Panc1 (cell line): ENCODE measurements around the gene ANG. TPM values are rescaled to one million over a fixed set of nuclear protein-coding genes. Genes with fewer than 3 reads are reported as not detected.

Source experiments
- ATAC-seq: fragments of 200-7000 bp; cut with Tn5 transposase; 2 replicates; pipeline ENCODE4 v1.9.1; 2020; ENCODE audit warnings: mild to moderate bottlenecking, moderate library complexity
- BruUV-seq: library from RNA; stranded (reverse); fragments of 400-500 nt; replicated peaks from 2 replicates; lab custom pipeline; 2021; lab: Mats Ljungman, UMichigan
- CTCF ChIA-PET: fragments of 300-600 bp; sonication (Branson Sonifier 250); formaldehyde crosslinking; loops from one replicate; lab custom pipeline; 2022; ENCODE audit warnings: antibody characterized with exemption; lab: Charles Lee
- POLR2A ChIA-PET: fragments of 300-600 bp; sonication (Branson Sonifier 250); formaldehyde crosslinking; loops from one replicate; lab custom pipeline; 2022; ENCODE audit warnings: antibody characterized with exemption; lab: Charles Lee
- DNase-seq: peaks from one replicate; pipeline ENCODE4 v3.0.0-alpha.2; 2010; ENCODE audit warnings: low read depth, low spot score
- H3K27ac ChIP-seq: 2 replicates; pipeline ENCODE4 v1.5.1; 2011; ENCODE audit warnings: mild to moderate bottlenecking, low read length, inconsistent platforms
- H3K27me3 ChIP-seq: fragments of 200-500 bp; sonication (Bioruptor generic); 2 replicates; pipeline ENCODE4 v1.6.0; 2014; ENCODE audit warnings: low read length, inconsistent platforms; ENCODE audit not compliant: control insufficient read depth, insufficient read depth
- H3K36me3 ChIP-seq: fragments of 200-500 bp; sonication (Bioruptor generic); 2 replicates; pipeline ENCODE4 v1.5.1; 2014; ENCODE audit warnings: inconsistent platforms, mild to moderate bottlenecking, low read length, moderate library complexity; ENCODE audit not compliant: control insufficient read depth, insufficient read depth
- H3K4me1 ChIP-seq: 2 replicates; pipeline ENCODE4 v1.5.1; 2011; ENCODE audit warnings: inconsistent platforms, mild to moderate bottlenecking, low read length, moderate library complexity; ENCODE audit not compliant: control insufficient read depth, insufficient read depth
- H3K4me3 ChIP-seq, 2 experiments: 2 replicates each; pipeline ENCODE4 v1.5.1; 2011 to 2012; ENCODE audit warnings: low read depth in 2 of 2, low read length in 2 of 2, mild to moderate bottlenecking in 2 of 2, inconsistent platforms in 1 of 2, moderate library complexity in 1 of 2
- H3K9me3 ChIP-seq: fragments of 200-500 bp; sonication (Bioruptor generic); 2 replicates; pipeline ENCODE4 v1.5.1; 2014; ENCODE audit warnings: low read depth, mild to moderate bottlenecking, inconsistent platforms, low read length, moderate library complexity; ENCODE audit not compliant: control insufficient read depth, insufficient read depth
- CTCF ChIP-seq: fragments of 450-650 bp; IDR thresholded peaks from 2 replicates; pipeline ENCODE4 v1.5.1; 2017; ENCODE audit warnings: mild to moderate bottlenecking
- POLR2AphosphoS5 ChIP-seq: IDR thresholded peaks from 2 replicates; pipeline ENCODE4 v1.6.1; 2012; ENCODE audit warnings: mild to moderate bottlenecking, low read depth, low read length, moderate library complexity
- REST ChIP-seq, 2 experiments: IDR thresholded peaks; 2 replicates each; pipeline ENCODE4 v1.6.1; 2011 to 2012; ENCODE audit warnings: low read depth in 2 of 2, control low read depth in 1 of 2, low read length in 1 of 2, mild to moderate bottlenecking in 1 of 2, moderate library complexity in 1 of 2; ENCODE audit not compliant: insufficient read depth in 1 of 2
- SIN3A ChIP-seq: IDR thresholded peaks from 2 replicates; pipeline ENCODE4 v1.6.1; 2012; ENCODE audit warnings: low read depth, mild to moderate bottlenecking, low read length, moderate library complexity, borderline replicate concordance; ENCODE audit not compliant: insufficient read depth
- TCF7L2 ChIP-seq: IDR thresholded peaks from 2 replicates; pipeline ENCODE4 v1.6.1; 2011; ENCODE audit warnings: mild to moderate bottlenecking, low read depth, low read length, inconsistent platforms
- in situ Hi-C: cut with HindIII; loops from 2 replicates; pipeline ENCODE4 v1.10.0; 2016; ENCODE audit warnings: low sequenced_read_pairs, low pct_unique_long_range_greater_than_20kb
- intact Hi-C: fragments of 100-400 bp; cut with micrococcal nuclease; formaldehyde crosslinking; loops from one replicate; pipeline ENCODE4 v1.10.0; 2022; ENCODE audit not compliant: unreplicated experiment
- total RNA-seq: library from RNA; stranded (reverse); gene quantifications from one replicate; pipeline ENCODE4 v1.2.1, GENCODE V29; 2021; ENCODE audit not compliant: unreplicated experiment

The ANG gene
- total RNA-seq, 1 experiment from 2014 or later: 1.9 TPM

- Histone ChIP-seq H3K36me3 (no peaks in the 10 kb centered on the region), H3K27me3 (no peaks in the 10 kb centered on the region), H3K4me3 (no peak overlapping the region), H3K27ac (no peak overlapping the region), H3K9me3 (no peaks in the 10 kb centered on the region), H3K4me1 (no peaks in the 10 kb centered on the region)
- DNase-seq (no peak), ATAC-seq (no peak)
- TF ChIP-seq POLR2AphosphoS5: no peak
- no peak for TF ChIP-seq REST (IDR thresholded peaks at IDR 0.05; ENCODE audit: insufficient read depth in 1 of 2, low read depth in 2 of 2, low read length in 1 of 2)
- TF ChIP-seq CTCF: no peak
- no peak for TF ChIP-seq TCF7L2
- no peak for TF ChIP-seq SIN3A
- POLR2A ChIA-PET: no interaction called here
- no TSS peak for BruUV-seq
- in situ Hi-C loops (no loop called here), intact Hi-C loops (no loop called here)
- CTCF ChIA-PET: no interaction called here
These were observed 32.2 kb downstream of the ANG start for GRCh38 chr14:20720741-20721140.

GRCh38 chr14:20722016-20722415, 33.5 kb downstream of the ANG start:
- in situ Hi-C loops: no loop called here
- H3K4me3 ChIP-seq: no peak overlapping the region
- no peak for ATAC-seq
- no peaks in the 10 kb centered on the region for H3K9me3 ChIP-seq
- intact Hi-C loops: no loop called here
- H3K27me3 ChIP-seq: no peaks in the 10 kb centered on the region
- DNase-seq: no peak
- BruUV-seq: no TSS peak
- H3K27ac ChIP-seq: no peak overlapping the region
- TF ChIP-seq SIN3A (no peak), TCF7L2 (no peak), POLR2AphosphoS5 (no peak), REST (IDR thresholded peaks at IDR 0.05; ENCODE audit: insufficient read depth in 1 of 2, low read depth in 2 of 2, low read length in 1 of 2) (no peak), CTCF (no peak)
- H3K36me3 ChIP-seq: no peaks in the 10 kb centered on the region
- POLR2A ChIA-PET: no interaction called here
- CTCF ChIA-PET: no interaction called here
- no peaks in the 10 kb centered on the region for H3K4me1 ChIP-seq
